ENCODE measurements around the gene EMC8. TPM values are rescaled to one million over a fixed set of nuclear protein-coding genes. Genes with fewer than 3 reads are reported as not detected.

Gene EMC8
- total and polyA plus RNA-seq, 2 donors from 2014 or later, result 20.9 to 24.7 TPM

GRCh38 chr16:85753559-85753958, 45.8 kb downstream of the EMC8 start:
- no peak for FAIRE-seq
- no peak overlapping the region for H3K27ac ChIP-seq (ENCODE audit: low read depth in 2 of 2, low read length in 2 of 2)

GRCh38 chr16:85752511-85753420, 46.6 kb downstream of the EMC8 start:
- DNase-seq (peak in 4 of 5 donors; percentile 81 to 90 (median 86)), FAIRE-seq (no peak)
- Histone ChIP-seq H3K27ac (ENCODE audit: low read depth in 2 of 2, low read length in 2 of 2) (no peak overlapping the region), H3K4me3 (ENCODE audit: low read length in 3 of 3) (no peak overlapping the region), H3K4me1 (ENCODE audit: control insufficient read depth in 2 of 3, insufficient read depth in 2 of 3, low read depth in 1 of 3, low read length in 3 of 3) (peaks cover 0 to 7% (median 2%) of the 10 kb centered on the region in 3 donors), H3K9me3 (ENCODE audit: control insufficient read depth in 2 of 3, insufficient read depth in 1 of 3, low read length in 3 of 3) (no peaks in the 10 kb centered on the region), H3K27me3 (ENCODE audit: control insufficient read depth, insufficient read depth, low read length) (no peaks in the 10 kb centered on the region), H3K36me3 (ENCODE audit: control insufficient read depth in 2 of 3, insufficient read depth in 3 of 3, low read length in 3 of 3) (no peaks in the 10 kb centered on the region), H3K9ac (ENCODE audit: low read length in 3 of 3) (no peak overlapping the region)
- intact Hi-C loops (cut with DNase I), result no loop called here
- TF ChIP-seq CTCF (IDR thresholded peaks at IDR 0.05; ENCODE audit: borderline replicate concordance, extremely low read depth, insufficient read depth), result no peak

More at GRCh38 chr16:85753559-85753958, 45.8 kb downstream of the EMC8 start:
- Histone ChIP-seq H3K9ac (ENCODE audit: low read length in 3 of 3) (no peak overlapping the region), H3K36me3 (ENCODE audit: control insufficient read depth in 2 of 3, insufficient read depth in 3 of 3, low read length in 3 of 3) (no peaks in the 10 kb centered on the region), H3K4me1 (ENCODE audit: control insufficient read depth in 2 of 3, insufficient read depth in 2 of 3, low read depth in 1 of 3, low read length in 3 of 3) (peaks cover 0 to 7% (median 2%) of the 10 kb centered on the region in 3 donors), H3K9me3 (ENCODE audit: control insufficient read depth in 2 of 3, insufficient read depth in 1 of 3, low read length in 3 of 3) (no peaks in the 10 kb centered on the region), H3K4me3 (ENCODE audit: low read length in 3 of 3) (no peak overlapping the region), H3K27me3 (ENCODE audit: control insufficient read depth, insufficient read depth, low read length) (no peaks in the 10 kb centered on the region)
- no peak for TF ChIP-seq CTCF (IDR thresholded peaks at IDR 0.05; ENCODE audit: borderline replicate concordance, extremely low read depth, insufficient read depth)
- DNase-seq, result no peak
- intact Hi-C loops (cut with DNase I), result no loop called here

- H3K27me3 ChIP-seq (ENCODE audit: control insufficient read depth, insufficient read depth, low read length), result no peaks in the 10 kb centered on the region
- FAIRE-seq (no peak), DNase-seq (peak in 1 of 5 donors; percentile 51)
- H3K9me3 ChIP-seq (ENCODE audit: control insufficient read depth in 2 of 3, insufficient read depth in 1 of 3, low read length in 3 of 3), result no peaks in the 10 kb centered on the region
- H3K9ac ChIP-seq (ENCODE audit: low read length in 3 of 3), result no peak overlapping the region
- TF ChIP-seq CTCF (IDR thresholded peaks at IDR 0.05; ENCODE audit: borderline replicate concordance, extremely low read depth, insufficient read depth), result no peak
- intact Hi-C loops (cut with DNase I), result no loop called here
- H3K4me1 ChIP-seq (ENCODE audit: control insufficient read depth in 2 of 3, insufficient read depth in 2 of 3, low read depth in 1 of 3, low read length in 3 of 3), result peaks cover 0 to 7% (median 2%) of the 10 kb centered on the region in 3 donors
- no peak overlapping the region for H3K4me3 ChIP-seq (ENCODE audit: low read length in 3 of 3)
- H3K36me3 ChIP-seq (ENCODE audit: control insufficient read depth in 2 of 3, insufficient read depth in 3 of 3, low read length in 3 of 3), result no peaks in the 10 kb centered on the region
- H3K27ac ChIP-seq (ENCODE audit: low read depth in 2 of 2, low read length in 2 of 2), result no peak overlapping the region
These were observed 47.4 kb downstream of the EMC8 start for GRCh38 chr16:85751698-85752501.

All from kidney (tissue), 14 donors.